HepG2 (cell line): ENCODE measurements around the gene NMRAL1. TPM values are rescaled to one million over a fixed set of nuclear protein-coding genes. Genes with fewer than 3 reads are reported as not detected.

Experiments
- AGO2 ChIP-seq: fragments of 200-400 bp; formaldehyde crosslinking; optimal IDR thresholded peaks from 2 replicates; pipeline ENCODE3; 2017; ENCODE audit warnings: mild to moderate bottlenecking, low read depth, low read length, moderate library complexity
- DMTF1 ChIP-seq: sonication (generic); formaldehyde crosslinking; IDR thresholded peaks from 2 replicates; pipeline ENCODE4 v1.4.0; 2020; ENCODE audit warnings: mild to moderate bottlenecking, missing genetic modification reagents
- MXI1 ChIP-seq: IDR thresholded peaks from 3 replicates; pipeline ENCODE4 v1.6.1; 2012; ENCODE audit warnings: low read depth, low read length, inconsistent platforms, borderline replicate concordance
- RERE ChIP-seq: IDR thresholded peaks from 2 replicates; pipeline ENCODE4 v1.6.1; 2016; ENCODE audit warnings: low read depth, missing genetic modification reagents, missing compliant biosample characterization
- SNAPC4 ChIP-seq: sonication (generic); formaldehyde crosslinking; IDR thresholded peaks from 2 replicates; pipeline ENCODE4 v1.4.0; 2020; ENCODE audit warnings: mild to moderate bottlenecking, missing genetic modification reagents
- polyA plus RNA-seq, 8 experiments: library from polyadenylated mRNA; depleted of rRNA in 3 of 8; stranded (reverse) in 7 of 8; unstranded in 1 of 8; fragments of >200 nt; fragmentation: Illumina TruSeq in 4 of 8; extraction: Trizol in 4 of 8; gene quantifications; 2 replicates each; pipeline versions ENCODE4 v1.2.1 to v1.2.3, GENCODE V29; 2011 to 2016; ENCODE audit warnings: low read depth in 4 of 8, missing spikeins in 1 of 8, mixed read lengths in 1 of 8; ENCODE audit not compliant: insufficient read depth in 1 of 8
- total RNA-seq, 5 experiments: library from RNA; depleted of rRNA; stranded (reverse); fragments of >200 nt; fragmentation: Illumina TruSeq; extraction: Trizol; gene quantifications; 2 replicates each; pipeline ENCODE4 v1.2.3, GENCODE V29; 2016; ENCODE audit warnings: low read depth in 1 of 5

The NMRAL1 gene
- total and polyA plus RNA-seq, 2 of the 13 experiments (the other 11 are each of a cell fraction or from before 2014, with no cell fraction given), result 30.8 to 33.1 TPM

GRCh38 chr16:4450430-4450829 lies 24.0 kb downstream of the NMRAL1 start (continued):
- TF ChIP-seq SNAPC4 (CRISPR knock-in tag) (no peak), DMTF1 (CRISPR knock-in tag) (no peak), RERE (no peak), AGO2 (no peak), MXI1 (no peak)
